CD4-positive, alpha-beta T cell treated with Interleukin-17A for 4 hours (primary cell): Measurements from ENCODE around the gene SLC12A4.
"Not testable (repeated sequence)": the region's sequence is repeated elsewhere in the genome, so short reads cannot be mapped to it uniquely, and the experiment has no call there.

Source experiments
- DNase-seq: peaks from one replicate; pipeline ENCODE4 v3.0.0-alpha.2; 2020; ENCODE audit warnings: mixed read lengths

The SLC12A4 gene

GRCh38 chr16:67968400-67969253 is at the start of gene SLC12A4:
TSS of gene SLC12A4 (minus strand) at chr16:67968637. CDS start at chr16:67968553, 84 bp downstream.
- DNase-seq = peak; percentile 88

DNA sequence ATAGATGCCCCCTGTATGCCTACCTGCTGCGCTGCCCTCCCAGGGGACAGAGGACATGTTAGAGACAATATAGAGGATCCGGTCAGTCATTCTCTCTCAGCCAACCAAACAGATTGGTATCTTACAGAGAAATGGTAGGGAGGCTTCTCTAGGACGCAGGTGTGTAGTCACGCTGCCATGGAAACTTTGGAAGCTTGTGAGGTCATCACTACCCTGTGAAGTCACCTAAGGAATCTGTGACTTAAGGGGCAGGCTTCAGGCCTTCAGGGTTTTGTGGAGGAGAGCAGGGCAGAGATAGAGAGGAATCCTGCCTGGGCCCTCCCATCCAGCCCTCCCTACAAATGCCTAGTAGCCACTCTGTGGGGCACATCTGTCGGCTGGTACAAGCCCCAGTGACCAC is 47.2 kb upstream of the SLC12A4 start, which contains the start of gene DPEP2NB:
DPEP2NB (minus strand) TSS at position 231 of the 400 bp plus-strand sequence; CDS start at position 90, 141 bp downstream.
- DNase-seq = no peak

DNA sequence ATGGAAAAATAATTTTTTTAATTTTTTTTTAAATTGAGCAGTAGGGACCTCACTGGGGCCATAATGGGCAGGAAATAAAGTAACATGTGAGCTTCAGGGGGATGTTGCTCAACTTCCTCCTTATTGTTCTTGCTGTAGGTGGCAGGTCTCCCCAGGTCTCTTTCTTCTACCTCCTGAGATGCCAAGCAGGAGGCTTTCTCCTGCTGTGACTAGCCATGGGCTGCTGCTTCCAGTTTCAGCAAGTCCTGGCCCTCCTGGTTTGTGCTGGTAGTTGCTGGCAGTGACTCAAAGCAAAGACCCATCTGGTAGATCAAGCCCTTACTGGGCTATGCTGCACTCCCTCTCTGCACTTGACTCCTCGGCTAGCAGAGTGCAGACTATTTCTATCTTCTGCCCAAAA is 45.0 kb upstream of the SLC12A4 start:
- no peak for DNase-seq

GRCh38 chr16:68009872-68010271 is 41.4 kb upstream of the SLC12A4 start:
- DNase-seq = not testable (repeated sequence)

DNA sequence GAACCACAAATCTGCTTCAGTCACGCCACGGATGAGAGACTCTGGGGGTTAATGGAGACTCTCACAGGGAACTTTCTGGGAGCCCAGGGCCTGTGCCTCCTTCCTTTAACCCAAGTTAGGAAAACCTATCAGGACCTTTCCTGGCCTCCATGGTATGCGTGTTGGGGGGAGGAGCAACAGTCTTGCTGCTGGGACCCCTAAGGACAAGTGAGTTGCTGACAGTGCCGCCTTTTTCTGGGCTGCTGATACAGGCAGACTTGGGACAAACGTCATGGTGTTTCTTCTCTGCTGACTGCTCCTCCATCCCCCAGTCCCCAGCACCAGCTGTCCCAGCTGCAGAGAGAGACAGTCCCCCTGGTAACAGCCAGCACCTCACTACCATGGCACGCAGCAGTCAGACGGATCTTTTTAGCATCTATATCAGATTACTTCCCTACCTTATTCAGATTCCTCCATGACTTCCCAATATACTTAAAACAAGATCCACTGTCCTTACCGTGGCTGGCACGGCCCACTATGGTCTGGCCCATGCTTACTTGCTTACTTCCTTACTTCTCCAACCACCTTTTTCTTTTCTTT is 40.8 kb upstream of the SLC12A4 start:
- DNase-seq = no peak

DNA sequence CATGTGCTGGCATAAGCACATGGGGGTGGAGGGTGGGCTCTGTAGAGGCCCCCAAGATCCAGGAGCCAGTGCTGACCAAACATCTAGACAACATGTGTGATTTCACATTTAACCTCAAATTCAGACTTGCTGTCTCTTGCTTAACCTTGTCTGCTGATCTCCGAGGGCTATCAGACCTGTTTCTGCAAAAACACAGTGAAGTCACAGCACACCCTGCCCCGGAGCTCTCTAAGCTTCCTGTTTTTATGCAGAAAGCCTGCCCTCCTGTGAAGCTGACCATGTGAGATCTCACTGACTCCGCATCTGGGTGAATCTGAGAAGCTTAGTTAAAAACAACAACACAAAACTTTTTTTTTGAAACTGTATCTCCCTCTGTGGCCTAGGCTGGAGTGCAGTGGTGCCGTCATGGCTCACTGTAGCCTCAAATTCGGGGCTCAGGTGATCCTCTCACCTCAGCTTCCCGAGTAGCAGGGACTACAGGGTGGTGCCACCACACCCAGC is 37.4 kb upstream of the SLC12A4 start:
- peak; percentile 78 for DNase-seq

DNA sequence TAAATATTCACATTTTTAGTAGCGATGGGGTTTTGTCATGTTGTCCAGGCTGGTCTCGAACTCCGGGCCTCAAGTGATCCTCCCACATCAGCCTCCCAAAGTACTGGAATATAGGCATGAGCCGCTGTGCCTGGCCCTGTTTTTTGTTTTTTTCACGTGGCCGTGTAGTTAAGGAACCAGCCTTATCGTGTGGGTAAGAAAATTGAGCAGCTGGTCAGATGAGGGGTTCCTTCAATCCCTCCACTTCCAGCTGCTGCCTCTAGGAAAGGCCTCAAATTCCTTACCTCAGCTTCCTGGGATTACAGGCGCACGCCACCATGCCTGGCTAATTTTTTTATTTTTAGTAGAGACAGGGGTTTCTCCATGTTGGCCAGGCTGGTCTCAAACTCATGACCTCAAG is 36.8 kb upstream of the SLC12A4 start:
- DNase-seq = no peak

DNA sequence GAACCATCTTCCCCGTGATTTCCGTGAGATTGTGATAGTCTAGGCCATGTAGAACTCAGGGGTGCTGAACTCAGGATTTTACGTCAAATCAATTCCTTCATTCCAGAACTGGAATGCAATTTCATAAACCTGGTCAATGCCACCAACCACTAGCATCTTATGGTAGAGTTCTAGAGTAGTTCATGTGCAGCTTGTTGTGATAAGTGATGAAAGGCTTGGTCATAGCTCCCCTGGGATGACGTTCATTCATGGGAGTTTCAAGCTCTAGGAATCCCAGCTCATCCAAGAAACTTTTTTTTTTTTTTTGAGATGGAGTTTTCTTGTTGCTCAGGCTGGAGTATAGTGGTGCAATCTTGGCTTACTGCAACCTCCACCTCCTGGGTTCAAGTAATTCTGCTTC is 34.6 kb upstream of the SLC12A4 start:
- no peak for DNase-seq

DNA sequence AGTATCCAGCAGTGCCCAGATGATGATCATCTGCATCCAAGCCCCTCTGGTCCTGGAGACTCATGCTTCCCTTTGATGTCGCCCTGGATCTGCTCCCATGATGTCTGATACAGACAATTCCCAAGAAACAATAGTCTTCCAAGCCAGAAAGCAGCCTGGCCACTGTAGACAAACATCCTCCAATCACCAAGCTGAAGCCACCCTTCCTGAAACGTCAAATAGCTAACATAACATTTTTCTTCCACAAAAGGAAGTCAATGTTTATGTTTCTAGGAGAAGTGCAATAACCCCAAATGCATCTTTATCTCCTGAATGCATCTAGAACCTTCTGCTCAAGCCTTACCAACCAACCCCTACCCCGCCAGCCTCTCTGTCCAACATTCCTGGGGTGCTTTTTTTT is 32.0 kb upstream of the SLC12A4 start:
- DNase-seq = no peak

DNA sequence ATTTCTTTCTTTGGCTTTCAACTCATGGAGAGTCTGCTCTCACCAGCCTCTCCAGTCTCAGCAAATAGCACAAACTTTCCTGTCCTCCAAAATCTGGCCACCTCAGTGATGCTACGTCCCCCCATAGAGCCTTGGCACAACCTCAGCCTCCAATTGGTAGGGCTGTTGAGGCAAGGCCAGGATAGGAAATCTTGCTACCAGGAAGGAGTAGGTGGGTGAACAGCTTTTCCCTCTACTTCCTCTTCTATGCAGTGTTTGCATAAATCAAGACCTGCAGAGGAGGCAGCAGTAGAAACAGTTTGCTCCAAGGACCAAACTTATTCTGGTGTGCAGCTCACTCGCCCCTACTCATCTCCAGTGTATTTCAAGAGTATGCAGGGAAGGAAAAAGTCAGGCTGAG is 31.5 kb upstream of the SLC12A4 start:
- peak; percentile 24 for DNase-seq

DNA sequence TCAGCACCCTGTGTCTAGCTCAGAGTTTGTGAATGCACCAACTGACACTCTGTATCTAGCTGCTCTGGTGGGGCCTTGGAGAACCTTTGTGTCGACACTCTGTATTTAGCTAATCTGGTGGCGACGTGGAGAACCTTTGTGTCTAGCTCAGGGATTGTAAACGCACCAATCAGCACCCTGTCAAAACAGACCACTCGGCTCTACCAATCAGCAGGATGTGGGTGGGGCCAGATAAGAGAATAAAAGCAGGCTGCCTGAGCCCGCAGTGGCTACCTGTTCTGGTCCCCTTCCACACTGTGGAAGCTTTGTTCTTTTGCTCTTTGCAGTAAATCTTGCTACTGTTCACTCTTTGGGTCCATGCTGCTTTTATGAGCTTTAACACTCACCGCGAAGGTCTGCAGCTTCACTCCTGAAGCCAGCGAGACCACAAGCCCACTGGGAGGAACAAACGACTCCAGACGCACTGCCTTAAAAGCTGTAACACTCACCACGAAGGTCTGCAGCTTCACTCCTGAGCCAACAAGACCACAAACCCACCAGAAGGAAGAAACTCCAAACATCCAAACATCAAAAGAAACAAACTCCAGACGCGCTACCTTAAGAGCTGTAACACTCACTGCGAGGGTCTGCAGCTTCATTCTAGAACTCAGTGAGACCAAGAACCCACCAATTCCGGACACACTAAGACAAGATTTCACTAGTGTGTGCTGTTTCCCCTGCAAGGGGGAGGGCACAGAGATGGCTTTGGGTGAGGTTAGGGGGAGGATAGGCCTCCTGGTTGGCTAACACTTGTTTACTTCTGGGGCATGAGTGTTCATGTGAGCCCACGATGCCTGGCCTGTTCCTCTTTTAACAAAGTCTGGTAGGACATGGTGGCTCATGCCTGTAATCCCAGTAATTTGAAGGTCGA is 30.6 kb upstream of the SLC12A4 start, which contains the start of gene DPEP2:
DPEP2 (minus strand) TSS at position 706 of the 910 bp plus-strand sequence. CDS start 6,272 bp downstream, outside the sequence.
- DNase-seq = peak; percentile 74

DNA sequence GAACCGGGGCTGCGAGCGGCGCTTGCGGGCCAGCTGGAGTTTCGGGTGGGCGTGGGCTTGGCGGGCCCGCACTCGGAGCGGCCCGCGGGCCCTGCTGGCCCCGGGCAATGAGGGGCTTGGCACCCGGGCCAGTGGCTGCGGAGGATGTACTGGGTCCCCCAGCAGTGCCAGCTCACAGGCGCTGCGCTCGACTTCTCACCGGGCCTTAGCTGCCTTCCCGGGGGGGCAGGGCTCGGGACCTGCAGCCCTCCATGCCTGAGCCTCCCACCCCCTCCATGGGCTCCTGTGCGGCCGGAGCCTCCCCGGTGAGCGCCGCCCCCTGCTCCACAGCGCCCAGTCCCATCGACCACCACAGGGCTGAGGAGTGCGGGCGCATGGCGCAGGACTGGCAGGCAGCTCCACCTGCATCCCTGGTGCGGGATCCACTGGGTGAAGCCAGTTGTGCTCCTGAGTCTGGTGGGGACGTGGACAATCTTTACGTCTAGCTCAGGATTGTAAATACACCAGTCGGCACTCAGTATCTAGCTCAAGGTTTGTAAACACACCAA is 29.9 kb upstream of the SLC12A4 start:
- DNase-seq = not testable (repeated sequence)

GRCh38 chr16:67996666-67997065 is 28.2 kb upstream of the SLC12A4 start:
- no peak for DNase-seq

DNA sequence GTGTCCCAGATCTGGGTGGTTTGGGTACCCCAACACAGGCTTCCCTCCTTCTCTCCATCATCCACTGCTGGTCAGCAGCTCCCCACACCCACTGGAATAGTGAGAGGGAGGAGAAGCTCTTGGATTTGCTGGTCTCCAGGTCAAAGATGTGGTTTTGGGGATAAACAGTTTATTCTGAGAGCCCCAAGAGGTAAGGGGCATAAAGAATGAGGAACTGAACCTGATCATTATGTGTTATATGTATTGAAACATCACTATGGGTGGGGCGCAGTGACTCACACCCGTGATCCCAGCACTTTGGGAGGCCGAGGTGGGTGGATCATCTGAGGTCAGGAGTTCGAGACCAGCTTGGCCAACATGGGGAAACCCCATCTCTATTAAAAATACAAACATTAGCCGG is 27.0 kb upstream of the SLC12A4 start:
- peak; percentile 26 for DNase-seq

GRCh38 chr16:67994040-67994408 is 25.6 kb upstream of the SLC12A4 start:
- not testable (repeated sequence) for DNase-seq

DNA sequence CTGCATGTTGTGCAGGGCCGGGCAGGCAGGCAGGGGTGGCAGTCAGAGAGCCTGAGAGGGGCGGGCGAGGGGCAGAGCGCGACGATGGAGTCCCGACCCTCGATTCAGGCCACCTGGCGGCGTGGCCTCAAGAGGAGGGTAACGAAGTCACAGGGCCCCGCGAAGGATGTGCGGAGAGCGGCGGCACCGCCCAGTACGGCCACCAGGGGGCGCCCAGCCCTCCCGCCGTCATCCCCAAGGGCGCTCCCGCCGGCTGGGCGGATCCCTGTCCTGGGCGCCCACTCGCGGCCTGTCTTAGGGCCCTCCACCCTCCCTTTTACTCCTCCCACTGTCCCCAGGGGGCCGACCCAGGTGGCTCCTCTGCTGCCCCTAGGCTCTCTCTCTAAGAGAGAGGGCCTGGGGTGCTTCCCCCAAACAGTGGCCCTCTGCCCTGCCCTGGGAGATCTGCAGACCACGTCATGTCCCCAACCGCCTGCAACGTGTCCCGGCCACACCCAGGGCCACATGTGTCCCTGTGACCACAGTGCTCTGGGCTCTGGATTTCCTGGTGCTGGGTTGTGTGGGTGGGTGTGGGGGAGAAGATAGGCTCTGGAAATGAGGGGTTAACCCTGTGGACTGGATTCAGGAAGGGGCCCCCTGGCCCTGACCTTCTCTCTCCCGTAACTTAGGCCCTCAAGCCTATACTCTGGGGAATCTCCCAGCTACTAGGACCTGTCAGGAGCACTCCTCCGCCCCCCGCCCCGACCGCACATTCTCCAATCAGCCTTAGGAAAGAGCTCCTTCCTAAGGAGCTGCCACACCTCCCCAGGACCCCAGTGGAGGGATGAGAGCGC is 25.0 kb upstream of the SLC12A4 start:
- peak; percentile 88 for DNase-seq

DNA sequence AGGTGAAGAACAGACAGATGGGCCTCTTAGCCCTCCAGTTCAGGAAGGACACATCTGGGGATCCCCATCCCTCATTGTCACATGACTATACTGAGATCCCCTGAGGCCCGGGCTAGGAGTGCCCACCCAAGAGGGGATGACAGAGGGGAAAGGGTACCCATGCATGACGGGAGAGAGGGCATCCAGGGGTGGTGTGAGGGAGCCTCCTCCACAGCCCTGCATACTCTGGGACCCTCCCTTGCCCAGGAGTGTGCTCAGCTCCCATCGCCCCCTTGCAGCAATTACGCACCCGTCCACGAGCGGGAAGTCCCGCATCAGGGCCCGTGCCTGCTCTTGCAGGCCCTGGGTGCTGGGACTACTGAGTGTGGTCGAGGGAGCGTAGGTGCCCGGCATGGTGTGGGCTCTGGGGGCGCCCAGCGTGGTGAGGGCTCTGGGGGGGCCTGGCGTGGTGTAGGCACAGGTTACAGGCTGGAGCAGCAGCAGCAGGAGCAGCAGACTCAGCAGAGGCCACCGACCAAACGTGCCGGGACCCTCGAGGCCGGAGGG is 24.3 kb upstream of the SLC12A4 start:
- no peak for DNase-seq

DNA sequence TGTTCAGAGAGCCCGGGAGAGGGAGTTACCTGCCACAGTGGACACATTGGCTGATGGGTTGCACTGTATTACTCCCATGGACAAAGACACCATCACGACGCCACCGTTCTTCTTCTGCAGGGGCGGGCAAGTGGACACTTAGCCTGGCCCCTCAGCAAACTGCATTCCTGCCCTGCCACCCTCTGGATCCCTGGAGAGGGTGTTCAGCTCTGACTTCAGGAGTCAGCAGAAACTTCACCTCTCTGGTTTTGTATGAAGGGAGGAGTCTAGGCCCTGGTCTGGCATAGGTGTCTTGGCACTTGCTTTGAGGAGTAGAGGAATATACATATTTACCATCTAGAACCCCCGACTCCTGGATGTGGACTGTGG is 21.6 kb upstream of the SLC12A4 start:
- no peak for DNase-seq

DNA sequence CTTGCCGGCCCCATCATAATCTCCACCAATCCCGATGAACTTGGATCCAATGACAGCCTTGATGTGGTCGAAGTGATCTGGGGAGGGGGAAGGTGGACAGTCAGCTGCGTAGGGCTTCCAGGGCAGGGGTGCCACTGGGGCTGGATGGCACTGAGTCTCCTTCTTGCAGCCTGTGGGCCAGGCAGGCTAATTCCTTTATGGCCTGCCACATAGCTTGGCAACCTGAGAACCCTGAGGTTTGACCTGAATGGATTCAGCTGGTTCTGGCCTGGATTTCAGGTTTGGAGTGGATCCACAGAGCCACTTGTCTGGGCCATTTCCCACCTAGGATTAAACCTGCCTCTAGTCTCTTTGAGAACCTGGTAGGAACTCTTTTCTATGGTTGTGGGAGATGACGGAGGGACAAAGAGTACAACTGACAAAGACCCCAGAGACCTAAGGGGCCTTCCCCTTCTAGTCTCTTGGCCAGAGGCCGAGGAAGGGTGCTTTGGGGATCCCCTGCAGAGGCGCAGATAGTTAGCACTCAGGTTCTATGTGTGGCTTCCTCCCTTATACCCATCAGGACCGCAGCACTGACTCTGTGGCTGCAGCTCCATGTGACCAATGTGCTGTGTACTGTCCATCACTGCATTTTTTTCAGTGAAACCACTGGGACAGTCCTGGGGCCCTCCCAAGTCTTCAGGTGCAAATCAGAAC is 21.0 kb upstream of the SLC12A4 start:
- DNase-seq = no peak

GRCh38 chr16:67988675-67989074 is 20.2 kb upstream of the SLC12A4 start:
- DNase-seq = no peak
